Measurements from ENCODE around the gene PPP1R1B. TPM values are rescaled to one million over a fixed set of nuclear protein-coding genes. Genes with fewer than 3 reads are reported as not detected.

PPP1R1B gene
- total and polyA plus RNA-seq, 2 of the 4 experiments (the other 2 are of a cell fraction), result not detected

DNA sequence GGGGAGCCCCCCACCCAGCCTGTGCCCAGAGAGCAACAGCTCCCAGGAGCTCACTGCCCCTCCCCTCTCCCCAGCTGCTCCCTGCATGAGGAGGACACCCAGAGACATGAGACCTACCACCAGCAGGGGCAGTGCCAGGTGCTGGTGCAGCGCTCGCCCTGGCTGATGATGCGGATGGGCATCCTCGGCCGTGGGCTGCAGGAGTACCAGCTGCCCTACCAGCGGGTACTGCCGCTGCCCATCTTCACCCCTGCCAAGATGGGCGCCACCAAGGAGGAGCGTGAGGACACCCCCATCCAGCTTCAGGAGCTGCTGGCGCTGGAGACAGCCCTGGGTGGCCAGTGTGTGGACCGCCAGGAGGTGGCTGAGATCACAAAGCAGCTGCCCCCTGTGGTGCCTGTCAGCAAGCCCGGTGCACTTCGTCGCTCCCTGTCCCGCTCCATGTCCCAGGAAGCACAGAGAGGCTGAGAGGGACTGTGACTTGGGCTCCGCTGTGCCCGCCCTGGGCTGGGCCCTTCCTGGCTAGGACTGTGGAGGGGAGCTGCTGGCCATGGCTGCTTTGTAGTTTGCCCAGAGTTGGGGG, 39.0 kb downstream of the PPP1R1B start:
- Histone ChIP-seq H3K4me1 (ENCODE audit: control insufficient read depth, insufficient read depth, low read length) (peaks cover 7% of the 10 kb centered on the region; the same call in 1 of the 2 replicates), H3K9me3 (ENCODE audit: control insufficient read depth, insufficient read depth, low read length) (no peaks in the 10 kb centered on the region), H4K91ac (ENCODE audit: insufficient read depth, low read depth, low read length) (no peak overlapping the region), H3K4me3 (ENCODE audit: insufficient read depth, low read depth, low read length) (no peak overlapping the region), H2BK120ac (ENCODE audit: low read depth, low read length) (no peak overlapping the region), H3K79me1 (ENCODE audit: low read depth in 1 of 2, low read length in 2 of 2) (no peaks in the 10 kb centered on the region), H3K18ac (ENCODE audit: low read depth, low read length) (no peak overlapping the region), H3K23ac (ENCODE audit: low read depth, low read length) (no peak overlapping the region), H3K4ac (ENCODE audit: low read depth, low read length) (no peak overlapping the region), H2AK5ac (ENCODE audit: low read depth, low read length) (no peak overlapping the region), H3K14ac (replicated peaks; ENCODE audit: low read depth, low read length) (no peak overlapping the region), H2BK20ac (ENCODE audit: low read depth, low read length) (no peak overlapping the region), H3K36me3 (ENCODE audit: control insufficient read depth, insufficient read depth, low read length) (peaks cover 15% of the 10 kb centered on the region), H3K56ac (ENCODE audit: extremely low read depth, insufficient read depth, low read length) (no peak overlapping the region), H4K8ac (ENCODE audit: low read depth in 2 of 2, low read length in 2 of 2) (no peak overlapping the region), H3K27me3 (ENCODE audit: control insufficient read depth, insufficient read depth, low read length) (peaks cover 29% of the 10 kb centered on the region), H3K4me2 (ENCODE audit: low read depth, low read length) (no peak overlapping the region), H4K20me1 (ENCODE audit: insufficient read depth, low read length) (no peaks in the 10 kb centered on the region; the same call in none of the 2 replicates), H4K5ac (ENCODE audit: low read depth, low read length) (no peak overlapping the region), H2BK15ac (ENCODE audit: low read depth, low read length) (no peak overlapping the region), H2BK5ac (ENCODE audit: low read depth, low read length, poor library complexity, severe bottlenecking) (no peak overlapping the region), H2AK9ac (replicated peaks; ENCODE audit: low read depth, low read length, poor library complexity) (peak overlapping the region; percentile 24), H2AFZ (replicated peaks; ENCODE audit: low read length, poor library complexity) (no peak overlapping the region), H3K9ac (ENCODE audit: low read depth, low read length) (no peak overlapping the region), H3K9me1 (ENCODE audit: insufficient read depth, low read length) (no peaks in the 10 kb centered on the region), H3K27ac (ENCODE audit: insufficient read depth, low read length) (no peak overlapping the region)
- whole genome bisulfite sequencing, 2 experiments (ENCODE audit: extremely low coverage in 2 of 2, insufficient read length in 1 of 2), result 64% methylated on average over 9 of the region's 17 CpGs; no CpG with 5 or more reads in 1 of the 2 experiments
- intact Hi-C loops (cut with micrococcal nuclease) (no loop called here), in situ Hi-C loops (cut with MboI; ENCODE audit: low sequenced_read_pairs) (no loop called here), dilution Hi-C loops (cut with HindIII; ENCODE audit: low sequenced_read_pairs, unreplicated experiment) (no loop called here)
- POLR2A ChIA-PET (ENCODE audit: unreplicated experiment), result no interaction called here
- CTCF ChIA-PET, result interaction anchor here (1.0 to 1.7 kb wide), 3 partner anchors 12 to 44 kb away, joined by 3 to 5 read pairs (median 4); no protein-coding TSS in a partner anchor
- DNase-seq (no peak), ATAC-seq (ENCODE audit: low read depth) (no peak)
- TF ChIP-seq FOS (IDR thresholded peaks at IDR 0.05; ENCODE audit: low read depth, low read length), result no peak
- no peak for TF ChIP-seq CHD1 (IDR thresholded peaks at IDR 0.05; ENCODE audit: low read depth, low read length)
- TF ChIP-seq POLR2A (IDR thresholded peaks at IDR 0.05; ENCODE audit: low read depth, low read length), result no peak
- BruUV-seq (replicated peaks), result no TSS peak
